ENCODE results near the gene PATE2. TPM values are rescaled to one million over a fixed set of nuclear protein-coding genes. Genes with fewer than 3 reads are reported as not detected.
A peak's percentile ranks its signal among the peaks of the same experiment; 100 is the strongest.

PATE2 gene
- polyA plus RNA-seq, 1 experiment = not detected

DNA sequence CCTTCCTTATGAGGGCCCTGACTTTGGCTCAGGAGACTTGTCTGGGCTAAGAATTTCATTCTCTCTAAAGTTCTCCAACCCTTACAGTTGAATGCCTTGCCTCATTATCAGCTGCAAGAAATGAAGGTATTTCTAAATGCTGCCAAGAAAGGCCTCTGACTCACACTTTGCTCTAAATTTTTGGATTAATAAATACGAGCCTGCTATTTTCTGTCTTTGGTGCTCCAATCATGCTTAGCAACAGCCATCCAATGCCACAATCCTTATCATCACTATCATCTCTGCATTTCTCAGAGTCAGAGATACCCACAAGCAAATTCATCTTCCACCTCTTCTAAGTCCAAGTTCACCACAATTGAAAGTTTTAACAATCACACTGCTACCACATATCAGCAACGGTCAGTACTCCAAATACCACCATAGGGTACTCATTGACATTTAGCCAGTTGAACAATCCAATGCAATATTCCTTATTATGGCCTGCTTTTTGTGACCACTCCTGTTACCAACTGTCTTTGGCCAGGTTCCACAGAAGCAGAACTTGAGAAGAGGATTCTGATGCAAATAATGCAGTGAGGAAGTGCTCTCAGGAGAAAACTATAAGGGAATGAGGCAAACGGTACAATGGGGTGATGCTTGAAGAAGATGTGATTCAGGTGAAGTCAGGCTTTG is 5.7 kb downstream of the PATE2 start:
- no peaks in the 10 kb centered on the region for H3K36me3 ChIP-seq (ENCODE audit: control insufficient read depth, insufficient read depth, low read length)
- POLR2A ChIA-PET = no interaction called here
- TF ChIP-seq, protein P1, sequence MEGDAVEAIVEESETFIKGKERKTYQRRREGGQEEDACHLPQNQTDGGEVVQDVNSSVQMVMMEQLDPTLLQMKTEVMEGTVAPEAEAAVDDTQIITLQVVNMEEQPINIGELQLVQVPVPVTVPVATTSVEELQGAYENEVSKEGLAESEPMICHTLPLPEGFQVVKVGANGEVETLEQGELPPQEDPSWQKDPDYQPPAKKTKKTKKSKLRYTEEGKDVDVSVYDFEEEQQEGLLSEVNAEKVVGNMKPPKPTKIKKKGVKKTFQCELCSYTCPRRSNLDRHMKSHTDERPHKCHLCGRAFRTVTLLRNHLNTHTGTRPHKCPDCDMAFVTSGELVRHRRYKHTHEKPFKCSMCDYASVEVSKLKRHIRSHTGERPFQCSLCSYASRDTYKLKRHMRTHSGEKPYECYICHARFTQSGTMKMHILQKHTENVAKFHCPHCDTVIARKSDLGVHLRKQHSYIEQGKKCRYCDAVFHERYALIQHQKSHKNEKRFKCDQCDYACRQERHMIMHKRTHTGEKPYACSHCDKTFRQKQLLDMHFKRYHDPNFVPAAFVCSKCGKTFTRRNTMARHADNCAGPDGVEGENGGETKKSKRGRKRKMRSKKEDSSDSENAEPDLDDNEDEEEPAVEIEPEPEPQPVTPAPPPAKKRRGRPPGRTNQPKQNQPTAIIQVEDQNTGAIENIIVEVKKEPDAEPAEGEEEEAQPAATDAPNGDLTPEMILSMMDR (IDR thresholded peaks at IDR 0.05; ENCODE audit: insufficient read depth, low read depth, low read length) = no peak
- peak; percentile 66 for DNase-seq (ENCODE audit: low read depth)
- H3K27me3 ChIP-seq (ENCODE audit: control insufficient read depth, insufficient read depth, low read length) = peaks cover 4% of the 10 kb centered on the region
- no peak overlapping the region for H3K4me3 ChIP-seq (ENCODE audit: low read depth, low read length)
- CTCF ChIA-PET = interaction anchor here (1.4 kb wide), 1 partner anchor 9 kb away, joined by 3 read pairs; no protein-coding TSS in a partner anchor

DNA sequence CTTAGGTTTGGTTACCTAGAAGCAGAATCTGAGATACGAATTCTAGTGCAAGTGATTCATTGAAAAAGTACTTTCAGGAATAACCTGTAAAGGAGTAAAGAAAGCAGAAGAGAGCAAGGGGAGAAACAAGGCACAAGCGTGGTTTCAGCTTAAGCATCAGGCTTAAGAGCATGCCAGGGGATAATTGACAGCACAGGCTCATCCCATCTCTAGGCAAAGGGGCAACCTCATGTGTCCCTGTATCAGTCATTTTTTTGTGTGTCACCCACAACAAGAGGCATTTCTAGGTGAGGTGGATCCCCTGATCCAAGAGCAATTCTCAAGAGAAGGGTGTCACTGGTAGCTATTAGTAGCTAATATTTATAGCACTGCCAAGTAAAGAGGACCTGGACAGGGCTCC is 8.0 kb downstream of the PATE2 start:
- Histone ChIP-seq H3K27me3 (ENCODE audit: control insufficient read depth, insufficient read depth, low read length) (peaks cover 4% of the 10 kb centered on the region), H3K36me3 (ENCODE audit: control insufficient read depth, insufficient read depth, low read length) (no peaks in the 10 kb centered on the region), H3K4me3 (ENCODE audit: low read depth, low read length) (no peak overlapping the region)
- POLR2A ChIA-PET = no interaction called here
- DNase-seq (ENCODE audit: low read depth) = no peak
- CTCF ChIA-PET = no interaction called here
- TF ChIP-seq, protein P1 (IDR thresholded peaks at IDR 0.05; ENCODE audit: insufficient read depth, low read depth, low read length) = no peak

DNA sequence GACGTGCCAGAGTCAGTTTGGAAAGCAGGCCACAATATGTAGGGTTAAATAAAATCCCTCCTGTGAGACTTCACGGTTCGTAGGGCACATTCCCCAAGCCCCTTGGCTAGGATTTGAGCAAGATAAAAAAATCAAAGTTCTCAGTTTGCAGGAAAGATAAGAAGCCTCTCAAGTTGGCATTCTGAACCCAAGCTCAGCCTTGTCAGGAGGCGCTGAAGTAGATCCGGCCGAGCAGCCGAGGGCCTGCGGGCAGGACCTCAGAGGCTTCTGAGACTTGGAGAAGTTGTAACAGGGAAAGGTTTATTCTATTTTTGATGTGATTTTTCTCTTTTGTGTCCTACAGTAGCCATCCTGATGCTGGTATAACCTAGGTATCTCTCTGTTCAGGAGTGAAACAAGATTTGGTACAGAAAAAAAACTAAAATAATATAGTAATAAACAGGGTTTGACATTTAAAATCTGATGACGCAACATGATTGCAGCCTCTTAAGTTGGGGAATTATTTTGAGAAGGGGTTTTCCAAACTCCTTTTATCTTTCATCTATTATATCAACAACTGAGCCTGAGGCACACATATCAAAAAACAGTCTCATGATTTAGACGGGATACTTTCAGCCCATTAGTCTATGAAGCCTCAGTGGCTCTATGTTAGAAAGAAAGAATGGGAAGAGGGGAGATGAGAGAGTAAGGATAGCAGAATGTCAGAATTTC is 10.1 kb downstream of the PATE2 start:
- no peak for DNase-seq (ENCODE audit: low read depth)
- TF ChIP-seq, protein P1 (IDR thresholded peaks at IDR 0.05; ENCODE audit: insufficient read depth, low read depth, low read length) = no peak
- ChIA-PET CTCF (no interaction called here), POLR2A (no interaction called here)
- Histone ChIP-seq H3K36me3 (ENCODE audit: control insufficient read depth, insufficient read depth, low read length) (no peaks in the 10 kb centered on the region), H3K4me3 (ENCODE audit: low read depth, low read length) (no peak overlapping the region), H3K27me3 (ENCODE audit: control insufficient read depth, insufficient read depth, low read length) (peaks cover 4% of the 10 kb centered on the region)

DNA sequence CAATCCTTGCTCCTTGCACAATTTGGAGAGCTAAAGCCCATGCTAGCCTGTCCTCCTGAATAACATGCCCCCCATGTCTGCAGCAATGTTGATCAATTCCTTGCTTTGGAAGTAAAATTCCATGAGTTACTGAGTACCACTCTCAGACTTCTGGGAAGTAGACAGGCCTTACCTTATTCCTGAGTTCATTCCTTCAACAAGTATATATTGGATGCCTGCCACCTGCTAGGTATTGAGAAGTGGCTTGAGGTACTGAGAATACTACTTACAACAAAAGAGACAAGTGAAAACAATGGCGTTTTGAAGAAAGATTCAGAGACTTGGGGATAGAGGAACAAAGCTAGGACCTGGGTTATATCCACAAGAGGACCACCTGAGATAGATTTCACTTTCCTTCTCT is 12.4 kb downstream of the PATE2 start:
- no peak overlapping the region for H3K4me3 ChIP-seq (ENCODE audit: low read depth, low read length)
- TF ChIP-seq, protein P1 (IDR thresholded peaks at IDR 0.05; ENCODE audit: insufficient read depth, low read depth, low read length) = no peak
- CTCF ChIA-PET = no interaction called here
- peaks cover 4% of the 10 kb centered on the region for H3K27me3 ChIP-seq (ENCODE audit: control insufficient read depth, insufficient read depth, low read length)
- no peaks in the 10 kb centered on the region for H3K36me3 ChIP-seq (ENCODE audit: control insufficient read depth, insufficient read depth, low read length)
- no peak for DNase-seq (ENCODE audit: low read depth)
- POLR2A ChIA-PET = no interaction called here

DNA sequence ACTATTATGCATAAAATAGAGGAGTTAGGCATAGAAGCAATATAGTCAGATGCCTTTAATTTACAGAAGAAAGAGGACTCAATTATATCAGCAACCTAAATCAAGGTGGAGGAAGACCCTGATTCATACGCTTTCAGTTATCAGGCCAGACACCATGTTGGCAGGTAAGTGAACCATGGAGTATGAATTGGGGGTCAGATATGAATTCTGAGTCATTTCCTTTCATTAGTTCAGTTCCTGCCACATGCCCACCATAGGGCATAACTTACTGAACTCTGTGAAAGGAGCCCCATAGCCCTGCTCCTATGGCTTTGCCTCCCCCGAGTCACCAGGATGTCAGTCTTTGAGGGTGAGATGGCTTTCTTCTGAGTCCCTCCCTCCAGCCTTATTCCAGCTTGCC is 15.1 kb downstream of the PATE2 start:
- CTCF ChIA-PET = interaction anchor here (1.1 kb wide), 1 partner anchor 10 kb away, joined by 3 read pairs; no protein-coding TSS in a partner anchor
- TF ChIP-seq, protein P1 (IDR thresholded peaks at IDR 0.05; ENCODE audit: insufficient read depth, low read depth, low read length) = no peak
- POLR2A ChIA-PET = no interaction called here

More for the DNA sequence above, 15.1 kb downstream of the PATE2 start:
- no peak for DNase-seq (ENCODE audit: low read depth)
- Histone ChIP-seq H3K36me3 (ENCODE audit: control insufficient read depth, insufficient read depth, low read length) (no peaks in the 10 kb centered on the region), H3K27me3 (ENCODE audit: control insufficient read depth, insufficient read depth, low read length) (no peaks in the 10 kb centered on the region; the same call in 1 of the 2 replicates), H3K4me3 (ENCODE audit: low read depth, low read length) (no peak overlapping the region)
